GM18858 (cell line): Measurements from ENCODE around the gene RAD51D.
"Not testable (repeated sequence)": the region's sequence is repeated elsewhere in the genome, so short reads cannot be mapped to it uniquely, and the experiment has no call there.

Source experiments
- ATAC-seq: cut with Tn5 transposase; IDR thresholded peaks from one replicate; pipeline ENCODE4 v1.9.1; 2021; ENCODE audit not compliant: unreplicated experiment

Gene RAD51D

DNA sequence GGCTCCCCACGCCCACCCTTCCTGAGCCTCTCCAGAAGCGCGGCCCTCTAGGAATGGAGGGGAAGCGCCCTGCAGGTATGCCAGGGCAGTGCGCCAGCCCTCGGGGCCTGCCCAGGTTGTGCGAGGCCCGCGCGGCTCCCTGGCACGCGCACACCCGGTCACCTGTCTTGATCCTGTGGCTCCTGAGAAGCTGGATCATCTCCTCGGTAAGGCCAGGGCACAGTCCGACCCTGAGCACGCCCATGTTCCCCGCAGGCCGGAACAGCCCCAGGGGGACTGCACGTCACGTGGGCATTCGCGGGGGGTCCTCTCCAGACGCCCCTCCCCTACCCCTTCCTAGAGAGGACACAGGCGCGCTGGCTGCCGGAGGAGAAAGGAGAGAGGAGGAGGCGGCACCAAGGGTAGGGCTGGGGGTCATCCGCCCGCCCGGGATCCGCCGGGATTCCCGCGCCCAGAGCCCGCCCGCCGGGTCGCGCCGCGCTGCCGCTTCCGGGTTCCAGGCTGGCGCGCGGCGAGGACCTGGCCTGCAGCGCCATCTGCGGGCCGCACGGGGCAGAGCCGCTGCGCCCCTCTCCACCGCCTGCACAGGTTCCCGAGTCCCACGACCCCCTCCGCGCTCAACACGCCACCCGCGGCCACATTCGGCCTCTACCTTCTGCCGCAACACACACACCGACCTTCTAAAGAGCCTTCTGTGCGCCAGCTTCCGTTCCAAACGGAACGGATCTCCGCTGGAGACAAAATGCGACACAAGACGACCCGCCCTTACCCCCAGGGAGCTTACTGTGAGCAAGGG is at the start of gene RAD51D:
Gene RAD51D, minus strand, starts transcription at position 491 of the 796 bp plus-strand sequence. Its CDS starts 247 bp downstream, at position 244.
- no peak for ATAC-seq

DNA sequence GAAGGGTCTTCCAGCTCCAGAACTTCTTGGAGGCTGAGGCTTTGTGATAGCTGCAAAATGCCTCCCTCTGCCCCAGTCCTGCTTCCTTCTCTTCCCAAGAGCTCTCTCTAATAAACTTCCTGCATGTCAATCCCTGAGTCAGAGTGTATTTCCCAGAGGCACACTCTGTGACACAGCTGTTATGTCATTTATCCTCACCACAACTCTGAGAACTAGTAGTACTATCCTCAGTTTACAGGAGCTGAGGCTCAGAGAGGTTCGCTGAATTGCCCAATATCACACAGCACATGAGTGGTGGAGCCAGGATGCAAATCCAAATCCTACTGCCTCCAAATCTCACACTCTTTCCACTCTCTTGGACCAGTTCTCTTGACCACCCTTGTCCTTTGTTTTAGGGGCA is 48.0 kb upstream of the RAD51D start:
- no peak for ATAC-seq

DNA sequence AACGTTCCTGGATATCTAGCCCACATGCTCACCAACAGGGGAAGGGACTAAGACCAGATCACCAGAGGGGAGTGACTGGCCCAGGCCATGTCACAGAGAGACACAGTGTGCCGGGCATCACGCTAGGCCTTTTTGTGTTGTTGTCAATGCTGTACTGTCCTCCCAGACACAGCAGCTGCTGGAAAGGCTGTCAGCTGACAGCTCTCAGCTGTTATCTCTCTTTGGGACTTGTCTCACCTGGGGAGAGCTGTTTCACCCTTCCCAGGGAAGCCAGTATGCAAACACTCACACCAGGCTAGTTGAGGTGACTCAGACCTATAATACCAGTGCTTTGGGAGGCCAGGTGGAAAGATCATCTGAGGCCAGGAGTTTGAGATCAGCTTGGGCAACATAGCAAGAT is 47.4 kb upstream of the RAD51D start:
- no peak for ATAC-seq

DNA sequence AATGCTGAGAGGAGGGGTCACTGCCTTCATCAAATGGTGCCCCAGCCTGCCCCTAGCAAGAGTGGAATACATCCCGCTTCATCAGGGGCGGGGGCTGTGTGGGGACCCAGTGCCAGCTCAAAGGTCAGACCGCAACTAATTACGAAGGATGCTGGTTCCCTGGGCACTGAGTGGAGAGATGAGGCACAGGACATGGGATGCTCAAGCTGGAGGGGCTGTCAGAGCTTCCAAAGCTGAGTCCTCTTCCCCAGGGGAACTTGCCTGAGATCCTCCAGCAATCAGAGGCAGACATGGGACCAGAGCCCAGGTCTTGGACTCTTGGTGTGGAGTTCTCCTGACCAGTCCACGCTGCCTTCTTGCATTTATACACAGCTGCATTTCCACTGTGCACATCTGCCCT is 46.9 kb upstream of the RAD51D start:
- no peak for ATAC-seq

DNA sequence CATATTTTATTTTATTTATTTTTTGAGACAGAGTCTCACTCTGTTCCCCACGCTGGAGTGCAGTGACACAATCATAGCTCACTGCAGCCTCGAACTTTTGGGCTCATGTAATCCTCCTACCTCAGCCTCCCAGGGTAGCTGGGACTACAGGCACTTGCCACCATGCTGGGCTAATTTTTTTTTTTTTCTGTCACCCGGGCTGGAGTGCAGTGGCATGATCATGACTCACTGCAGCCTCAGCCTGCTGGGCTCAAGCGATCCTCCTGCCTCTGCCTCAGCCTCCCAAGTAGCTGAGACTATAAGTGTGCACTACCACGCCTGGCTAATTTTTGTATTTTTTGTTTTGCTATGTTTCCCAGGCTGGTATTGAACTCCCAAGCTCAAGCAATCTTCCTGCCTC is 45.1 kb upstream of the RAD51D start:
- ATAC-seq, result no peak

DNA sequence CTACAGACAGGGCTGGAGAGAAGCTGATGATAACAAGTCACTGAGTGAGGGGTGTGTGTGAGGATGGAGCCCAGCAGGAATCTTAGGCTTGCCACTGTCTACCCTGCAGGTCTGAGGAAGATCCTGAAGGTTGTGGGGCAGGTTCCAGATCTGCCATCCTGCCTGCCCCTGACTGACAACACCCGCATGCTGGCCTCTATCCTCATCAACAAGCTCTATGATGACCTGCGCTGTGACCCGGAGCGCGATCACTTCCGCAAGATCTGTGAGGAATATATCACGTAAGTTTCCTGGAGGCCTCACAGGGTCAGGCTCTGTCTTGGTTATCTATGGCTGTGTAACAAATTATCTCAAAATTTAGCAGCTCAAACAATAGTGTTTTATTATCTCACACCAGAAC is 44.2 kb upstream of the RAD51D start:
- ATAC-seq, result no peak

DNA sequence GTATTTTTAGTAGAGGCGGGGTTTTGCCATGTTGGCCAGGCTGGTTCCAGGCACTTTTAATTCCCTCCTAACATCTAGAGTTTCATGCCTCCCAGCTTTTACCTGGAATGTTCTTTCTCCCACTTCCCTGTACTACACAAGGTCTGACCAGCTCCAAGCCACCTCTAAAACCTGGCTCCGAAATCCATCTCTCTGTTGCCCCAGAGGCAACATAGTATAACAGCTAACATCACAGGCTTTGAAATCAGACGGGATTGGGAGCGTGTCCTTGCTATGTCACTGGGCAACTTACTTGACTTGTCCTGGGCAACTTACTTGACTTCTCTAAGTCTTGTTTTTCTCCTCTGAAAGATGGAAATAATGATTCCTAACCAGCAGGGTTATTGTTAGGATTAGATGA is 43.1 kb upstream of the RAD51D start:
- no peak for ATAC-seq

DNA sequence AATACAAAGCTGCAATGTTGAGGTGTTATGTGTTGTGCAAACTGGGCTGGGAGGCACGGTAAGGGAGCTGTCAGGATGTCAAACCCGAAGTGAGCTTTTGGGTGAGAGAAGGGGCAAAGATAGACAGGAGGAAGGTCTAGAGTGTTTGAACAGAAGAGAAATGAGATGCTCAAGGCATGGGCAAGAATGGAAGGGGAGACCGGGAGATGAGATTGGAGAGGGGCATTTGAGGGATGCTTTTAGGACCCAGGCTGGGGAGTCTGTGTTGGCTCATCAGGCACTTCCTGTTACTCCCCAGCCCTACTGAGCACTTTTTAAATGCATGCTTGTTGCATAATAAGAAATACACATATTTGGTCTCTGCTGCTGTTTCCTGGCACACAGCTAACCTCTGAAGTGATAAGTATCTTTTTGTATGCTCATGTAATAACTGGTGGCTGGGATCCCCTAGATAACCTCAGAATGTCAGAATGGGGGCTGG is 41.7 kb upstream of the RAD51D start:
- no peak for ATAC-seq

DNA sequence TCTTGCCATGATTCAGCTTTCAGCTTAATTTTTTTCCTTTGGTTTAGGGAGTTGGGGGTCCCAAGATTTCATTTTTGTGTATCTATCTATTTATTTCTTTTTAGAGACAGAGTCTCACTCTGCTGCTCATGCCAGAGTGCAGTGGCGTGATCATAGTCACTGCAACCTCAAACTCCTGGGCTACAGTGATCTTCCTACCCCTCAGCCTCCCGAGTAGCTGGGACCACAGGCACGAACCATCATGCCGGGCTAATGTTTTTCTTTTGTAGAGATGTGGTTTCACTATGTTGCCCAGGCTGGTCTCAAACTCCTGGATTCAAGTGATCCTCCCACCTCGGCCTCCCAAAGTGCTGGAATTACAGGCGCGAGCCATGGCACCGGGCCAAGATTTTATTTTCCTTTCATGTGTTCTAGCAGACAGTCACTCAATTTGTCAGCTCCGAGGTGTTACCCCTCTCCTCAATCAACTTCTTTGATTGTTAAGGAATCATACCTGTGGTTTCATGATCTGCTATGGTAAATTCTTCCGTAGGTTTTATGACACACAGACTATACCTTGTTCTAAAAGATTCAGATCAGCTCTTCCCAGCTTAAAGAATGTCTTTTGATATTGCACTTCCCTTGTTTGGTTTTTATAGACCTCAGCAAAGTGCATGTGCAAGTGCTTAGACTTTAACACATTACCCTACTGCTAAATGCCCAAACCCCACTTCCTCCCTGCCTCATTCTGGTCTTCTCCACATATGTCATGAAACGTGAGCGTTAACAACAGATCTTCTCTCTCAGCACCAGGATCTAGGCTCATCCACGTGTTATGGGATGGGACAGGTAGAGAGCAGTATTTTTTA is 40.9 kb upstream of the RAD51D start:
- ATAC-seq, result no peak

DNA sequence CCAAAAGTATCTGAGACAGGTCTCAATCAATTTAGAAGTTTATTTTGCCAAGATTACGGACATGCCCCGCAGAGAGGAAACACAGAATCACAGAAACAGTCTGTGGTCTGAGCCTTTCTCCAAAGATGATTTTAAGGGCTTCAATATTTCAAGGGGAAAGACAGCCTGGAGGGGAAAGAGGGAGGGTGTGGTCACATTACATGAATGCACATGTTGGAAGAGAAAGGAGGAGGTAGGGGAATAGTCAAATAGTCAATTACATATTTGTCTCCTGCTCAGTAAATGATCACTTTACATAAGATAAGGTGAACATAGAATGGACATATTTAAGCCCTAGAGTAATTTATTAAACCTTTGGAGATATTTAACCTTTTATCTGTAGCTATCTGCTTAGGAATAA is 40.3 kb upstream of the RAD51D start:
- ATAC-seq, result no peak

DNA sequence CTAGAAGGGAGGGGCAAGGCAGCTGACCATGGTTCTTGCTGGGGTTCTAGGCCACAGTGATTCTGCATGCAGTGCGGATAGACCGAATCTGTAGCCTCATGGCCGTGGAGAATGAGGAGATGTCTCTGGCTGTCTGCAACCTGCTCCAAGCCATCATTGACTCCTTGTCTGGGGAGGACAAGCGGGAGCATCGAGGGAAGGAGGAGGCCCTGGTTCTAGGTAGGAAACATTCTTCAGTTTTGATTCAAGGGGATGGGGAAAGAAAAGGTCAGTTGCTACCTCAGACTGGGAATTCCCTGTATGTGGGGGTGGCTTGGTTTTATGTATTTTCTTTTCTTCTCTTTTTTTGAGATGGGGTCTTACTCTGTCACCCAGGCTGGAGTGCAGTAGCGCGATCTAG is 35.6 kb upstream of the RAD51D start:
- no peak for ATAC-seq

DNA sequence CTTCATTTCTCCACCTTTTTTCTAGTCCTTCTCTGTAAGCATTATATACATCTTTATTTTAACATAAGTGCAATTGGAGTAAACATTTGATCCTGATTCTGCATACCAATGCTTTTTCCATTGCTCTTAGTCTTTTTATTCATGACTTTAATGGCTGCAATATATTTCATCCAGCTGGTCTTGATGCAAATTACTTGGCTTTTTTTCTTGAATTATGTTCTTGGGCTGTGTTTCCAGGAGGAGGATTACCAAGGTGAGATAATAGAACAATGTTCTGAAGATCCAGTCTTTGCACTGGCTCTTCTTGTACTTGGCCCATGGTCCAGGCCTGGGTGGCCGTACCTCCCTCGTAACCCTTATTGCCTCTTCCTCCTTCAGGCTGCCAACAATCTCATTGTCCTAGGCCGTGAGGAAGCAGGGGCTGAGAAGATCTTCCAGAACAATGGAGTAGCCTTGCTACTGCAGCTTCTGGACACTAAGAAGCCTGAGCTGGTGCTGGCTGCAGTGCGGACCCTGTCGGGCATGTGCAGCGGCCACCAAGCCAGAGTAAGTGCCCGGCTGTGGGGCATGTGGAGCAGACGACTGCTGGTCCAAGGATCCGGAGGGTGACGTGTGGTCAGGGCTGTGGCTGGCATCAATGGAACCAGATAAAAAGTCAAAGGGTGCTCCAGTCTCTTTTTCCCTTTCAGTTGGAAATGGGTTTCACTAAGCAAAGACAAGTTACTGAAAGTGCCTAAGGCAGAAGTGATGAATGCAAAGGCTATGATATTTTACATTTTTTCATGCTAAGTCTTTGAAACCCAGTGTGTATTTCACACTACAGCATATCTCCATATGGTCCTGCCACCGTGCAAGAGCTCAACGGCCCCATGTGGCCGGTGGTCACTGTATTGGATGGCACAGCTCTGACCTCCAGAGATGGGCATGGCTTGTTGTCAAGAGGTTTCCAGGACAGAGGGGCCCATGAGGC is 34.8 kb upstream of the RAD51D start:
- no peak for ATAC-seq

DNA sequence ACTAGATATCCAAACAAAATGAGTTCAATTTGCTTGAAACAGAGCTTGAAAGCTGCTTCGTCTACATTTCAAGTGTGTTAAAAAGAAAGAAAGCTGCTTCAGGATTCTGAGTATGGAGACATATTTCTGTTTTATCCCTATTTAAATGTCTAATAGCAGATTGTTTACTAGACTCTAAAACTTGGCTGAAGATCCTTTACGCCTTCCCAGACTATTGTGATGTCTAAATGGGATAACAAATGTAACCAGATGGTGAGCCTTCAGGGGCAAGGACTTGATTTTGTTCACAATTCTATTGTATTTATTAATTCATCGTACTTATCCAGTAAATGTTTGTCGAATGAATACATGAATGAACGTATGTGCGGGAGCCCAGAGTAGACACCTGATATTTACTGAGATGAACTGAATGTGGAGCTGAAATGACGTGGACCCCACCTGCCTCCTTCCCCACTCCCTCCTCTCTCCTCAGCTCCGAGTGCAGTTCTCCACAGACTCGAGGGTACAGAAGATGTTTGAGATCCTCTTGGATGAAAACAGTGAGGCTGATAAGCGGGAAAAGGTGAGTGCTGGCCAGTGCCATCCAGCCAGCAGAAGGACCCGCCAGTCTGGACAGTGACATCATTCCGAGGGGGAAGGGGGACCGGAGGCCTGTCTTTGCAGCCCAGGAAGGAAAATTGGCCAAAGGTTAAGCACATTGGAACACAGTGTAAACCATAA is 32.9 kb upstream of the RAD51D start:
- no peak for ATAC-seq

DNA sequence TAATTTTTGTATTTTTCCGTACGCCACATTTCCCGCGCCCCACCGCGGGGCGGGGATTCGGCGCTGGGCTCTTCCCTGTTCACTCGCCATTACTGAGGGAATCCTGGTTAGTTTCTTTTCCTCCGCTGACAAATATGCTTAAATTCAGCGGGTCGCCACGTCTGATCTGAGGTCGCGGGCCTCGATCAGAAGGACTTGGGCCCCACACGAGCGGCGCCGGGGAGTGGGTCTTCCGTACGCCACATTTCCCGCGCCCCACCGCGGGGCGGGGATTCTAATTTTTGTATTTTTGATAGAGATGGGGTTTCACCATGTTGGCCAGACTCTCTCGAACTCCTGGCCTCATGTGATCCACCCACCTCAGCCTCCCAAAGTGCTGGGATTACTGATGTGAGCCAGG is 31.4 kb upstream of the RAD51D start:
- not testable (repeated sequence) for ATAC-seq

DNA sequence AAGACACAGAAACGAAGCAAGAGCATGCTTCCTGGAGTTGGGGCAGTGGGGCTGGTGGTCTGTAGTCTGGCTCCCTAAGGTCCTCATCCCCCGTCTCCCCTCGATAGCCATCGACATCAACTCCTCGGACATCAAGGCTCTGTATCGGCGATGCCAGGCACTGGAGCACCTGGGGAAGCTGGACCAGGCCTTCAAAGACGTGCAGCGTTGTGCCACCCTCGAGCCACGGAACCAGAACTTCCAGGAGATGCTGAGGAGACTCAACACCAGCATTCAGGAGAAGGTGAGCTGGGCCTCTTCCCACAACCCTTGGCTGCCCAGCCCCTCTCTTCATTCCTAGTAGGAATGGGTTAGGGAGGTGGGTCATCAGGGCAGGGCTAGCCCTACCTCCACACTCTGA is 30.3 kb upstream of the RAD51D start:
- ATAC-seq, result no peak

DNA sequence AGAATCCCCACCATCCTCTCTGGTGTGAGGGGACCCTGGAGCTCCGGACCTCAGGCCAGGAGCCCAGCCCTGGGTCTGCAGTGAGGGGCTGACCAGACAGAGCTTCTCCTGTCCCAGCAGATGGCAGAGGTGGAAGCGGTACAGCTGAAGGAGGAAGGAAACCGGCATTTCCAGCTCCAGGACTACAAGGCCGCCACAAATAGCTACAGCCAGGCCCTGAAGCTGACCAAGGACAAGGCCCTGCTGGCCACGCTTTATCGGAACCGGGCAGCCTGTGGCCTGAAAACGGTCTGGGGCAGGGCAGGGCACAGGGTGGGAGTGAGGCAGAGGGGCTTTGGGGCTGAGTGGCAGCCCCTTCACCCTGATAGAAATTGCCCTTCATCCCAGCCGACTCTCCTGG is 28.5 kb upstream of the RAD51D start:
- ATAC-seq, result no peak

DNA sequence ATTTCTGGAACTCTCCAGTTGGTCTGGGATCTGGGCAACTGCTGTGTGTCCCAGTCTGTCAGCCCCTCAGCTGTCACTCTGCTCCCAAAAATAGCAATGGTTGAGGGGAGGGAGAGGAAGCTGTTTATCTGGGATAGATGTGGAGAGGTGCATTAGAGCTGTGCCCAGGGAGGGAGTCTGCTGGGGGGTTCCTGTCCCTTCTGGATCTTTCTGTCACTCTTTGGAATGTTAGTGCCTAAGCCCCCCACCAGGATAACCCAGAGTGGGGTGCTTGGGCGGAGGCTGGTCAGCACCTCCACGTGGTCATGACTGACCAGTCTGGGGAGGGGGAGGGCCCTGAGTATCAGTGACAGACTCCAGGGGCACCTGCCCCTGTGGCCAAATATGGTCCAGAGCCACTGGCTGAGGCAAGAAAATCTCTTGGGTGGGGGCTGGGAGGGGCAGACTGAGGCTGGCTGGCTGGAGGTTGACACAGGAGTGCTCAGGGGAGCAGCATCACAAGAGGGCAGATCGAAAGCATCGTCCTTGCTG is 27.8 kb upstream of the RAD51D start, which contains the start of gene UNC45B:
Gene UNC45B, plus strand, starts transcription at position 443 of the 531 bp plus-strand sequence. CDS start 447 bp downstream, outside the sequence.
- ATAC-seq, result no peak

DNA sequence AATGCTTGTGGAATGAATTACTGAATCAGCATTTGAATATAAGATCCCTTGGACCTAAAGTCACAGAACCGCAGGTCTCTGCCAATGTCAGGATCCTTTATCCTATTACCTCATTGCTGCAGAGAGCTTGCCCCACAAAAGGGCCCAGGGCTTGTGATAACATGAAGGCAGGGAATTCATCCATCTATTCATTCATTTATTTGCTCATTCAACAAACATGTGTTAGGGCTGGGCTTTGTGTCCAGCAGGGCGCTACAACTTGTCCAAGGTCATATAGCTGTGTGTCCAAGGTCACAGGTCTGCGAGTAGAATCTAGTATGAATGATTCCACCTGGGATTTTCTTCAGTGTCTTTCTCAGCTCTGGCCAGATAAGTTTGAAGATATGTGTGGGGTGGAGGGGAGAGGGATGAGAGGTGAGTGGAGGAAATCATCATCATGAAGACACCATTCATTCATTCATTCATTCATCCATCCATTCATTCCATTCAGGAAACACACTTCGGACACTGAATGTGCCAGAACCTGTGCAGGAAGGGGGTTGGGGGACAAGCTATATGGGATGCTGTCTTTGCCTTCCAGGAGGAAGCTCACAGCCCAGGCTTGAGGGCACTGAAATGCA is 26.7 kb upstream of the RAD51D start:
- ATAC-seq, result no peak

DNA sequence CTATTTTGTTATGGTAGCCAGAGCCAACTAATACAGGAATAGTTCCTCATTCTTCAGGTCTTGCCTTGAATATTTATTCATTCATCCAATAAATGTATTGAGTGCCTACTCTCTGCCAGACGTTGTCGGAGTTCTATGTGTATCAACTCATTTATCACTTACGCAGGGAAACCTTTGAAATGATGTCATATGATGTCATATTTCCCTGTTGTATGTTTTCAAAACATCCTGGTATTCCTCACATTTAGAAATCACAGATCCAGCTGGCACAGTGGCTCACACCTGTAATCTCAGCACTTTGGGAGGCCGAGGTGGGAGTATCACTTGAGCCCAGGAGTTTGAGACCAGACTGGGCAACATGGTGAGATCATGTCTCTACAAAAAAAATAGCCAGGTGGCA is 25.2 kb upstream of the RAD51D start:
- ATAC-seq, result no peak

DNA sequence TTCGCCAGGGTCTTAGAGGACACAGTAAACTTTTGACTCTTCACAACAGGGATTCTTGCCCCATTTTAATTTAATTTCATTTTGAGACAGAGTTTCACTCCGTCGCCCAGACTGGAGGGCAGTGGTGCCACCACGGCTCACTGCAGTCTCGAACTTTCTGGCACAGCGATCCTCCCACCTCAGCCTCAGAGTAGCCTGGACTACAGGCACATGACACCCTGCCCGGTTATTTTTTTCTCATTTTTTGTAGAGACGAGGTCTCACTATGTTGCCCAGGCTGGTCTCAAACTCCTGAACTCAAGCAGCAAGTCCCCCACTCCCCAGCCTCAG is 22.8 kb upstream of the RAD51D start:
- no peak for ATAC-seq
